NCI-H510A treated with DMSO at 0.1 percent for 48 hours (cell line): ENCODE results near the gene SOHLH2.

Experiments
- DNase-seq: peaks from one replicate; lab custom pipeline; 2025; lab: John Stamatoyannopoulos, UW

The SOHLH2 gene

GRCh38 chr13:36214163-36214921 lies at the start of gene SOHLH2:
SOHLH2 (minus strand) TSS chr13:36214556; CDS start chr13:36214526, 30 bp downstream.
- DNase-seq = no peak

GRCh38 chr13:36261976-36262375 lies 47.6 kb upstream of the SOHLH2 start:
- DNase-seq = no peak

GRCh38 chr13:36261011-36261410 lies 46.7 kb upstream of the SOHLH2 start:
- no peak for DNase-seq

GRCh38 chr13:36259361-36260137 lies 45.2 kb upstream of the SOHLH2 start:
- DNase-seq = no peak

GRCh38 chr13:36258831-36259230 lies 44.5 kb upstream of the SOHLH2 start:
- DNase-seq = no peak

GRCh38 chr13:36251526-36251925 lies 37.2 kb upstream of the SOHLH2 start:
- DNase-seq = no peak

- DNase-seq = no peak
Observed at GRCh38 chr13:36251017-36251416, 36.7 kb upstream of the SOHLH2 start.

GRCh38 chr13:36248700-36249099 lies 34.3 kb upstream of the SOHLH2 start:
- DNase-seq = no peak

- DNase-seq = no peak
Observed at GRCh38 chr13:36244990-36245389, 30.6 kb upstream of the SOHLH2 start.

GRCh38 chr13:36244073-36244472 lies 29.7 kb upstream of the SOHLH2 start:
- no peak for DNase-seq

- no peak for DNase-seq
Observed at GRCh38 chr13:36242761-36243160, 28.4 kb upstream of the SOHLH2 start.

GRCh38 chr13:36231236-36231635 lies 16.9 kb upstream of the SOHLH2 start:
- DNase-seq = no peak

GRCh38 chr13:36224730-36225129 lies 10.4 kb upstream of the SOHLH2 start:
- DNase-seq = no peak

- no peak for DNase-seq
Observed at GRCh38 chr13:36219883-36220282, 5.5 kb upstream of the SOHLH2 start.

GRCh38 chr13:36217456-36217855 lies 3.1 kb upstream of the SOHLH2 start:
- no peak for DNase-seq

GRCh38 chr13:36212789-36213188 lies 1.6 kb downstream of the SOHLH2 start:
- peak; percentile 2 for DNase-seq

GRCh38 chr13:36211567-36211966 lies 2.8 kb downstream of the SOHLH2 start:
- peak; percentile 30 for DNase-seq

GRCh38 chr13:36210738-36211137 lies 3.6 kb downstream of the SOHLH2 start:
- no peak for DNase-seq

- no peak for DNase-seq
Observed at GRCh38 chr13:36207672-36208071, 6.7 kb downstream of the SOHLH2 start.

- no peak for DNase-seq
Observed at GRCh38 chr13:36193151-36193855, 21.1 kb downstream of the SOHLH2 start.

- DNase-seq = no peak
Observed at GRCh38 chr13:36192166-36192565, 22.2 kb downstream of the SOHLH2 start.

GRCh38 chr13:36190771-36191170 lies 23.6 kb downstream of the SOHLH2 start:
- DNase-seq = no peak

GRCh38 chr13:36188441-36188840 lies 25.9 kb downstream of the SOHLH2 start:
- no peak for DNase-seq
